Measurements from ENCODE around the gene SPO11. TPM values are rescaled to one million over a fixed set of nuclear protein-coding genes. Genes with fewer than 3 reads are reported as not detected.

Gene SPO11
- total and polyA plus RNA-seq, 2 of the 8 experiments (the other 6 are each of a cell fraction or from before 2014, with no cell fraction given), result not detected

DNA sequence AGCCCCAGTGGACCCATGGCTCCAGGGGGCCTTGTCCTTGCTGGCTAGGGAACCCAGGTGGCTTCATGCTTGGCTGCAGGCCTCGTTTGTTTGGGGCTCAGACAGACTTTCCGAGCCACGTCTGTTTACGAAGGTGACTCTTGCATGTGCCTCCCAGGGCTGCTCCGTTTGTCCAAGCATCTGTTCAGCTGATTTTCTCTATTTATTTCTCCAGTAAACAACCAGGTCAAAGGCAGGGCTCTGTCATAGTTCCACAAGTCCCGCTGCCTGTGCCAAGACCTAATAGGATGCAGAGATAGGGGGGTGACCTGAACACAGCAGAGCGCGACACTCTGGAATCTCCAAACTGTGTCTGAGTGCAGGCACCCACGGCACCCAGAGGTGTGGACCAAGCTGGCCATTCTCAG, 12.8 kb upstream of the SPO11 start:
- Histone ChIP-seq H2BK15ac (ENCODE audit: low read length) (no peak overlapping the region), H3K79me1 (ENCODE audit: low read depth, low read length) (no peaks in the 10 kb centered on the region), H4K5ac (ENCODE audit: insufficient read length, low read depth, low read length) (no peak overlapping the region), H2BK5ac (ENCODE audit: low read depth, low read length) (no peak overlapping the region), H3K4me3 (ENCODE audit: extremely low read depth in 1 of 4, insufficient read depth in 2 of 4, low read depth in 3 of 4, low read length in 4 of 4) (no peak overlapping the region), H4K91ac (replicated peaks; ENCODE audit: insufficient read length, low read length) (no peak overlapping the region), H3K4me2 (ENCODE audit: insufficient read depth in 1 of 2, low read depth in 2 of 2, low read length in 2 of 2) (no peak overlapping the region), H3K4ac (replicated peaks; ENCODE audit: insufficient read length, low read depth, low read length) (no peak overlapping the region), H3K36me3 (ENCODE audit: control insufficient read depth in 2 of 4, insufficient read depth in 4 of 4, low read length in 3 of 4) (no peaks in the 10 kb centered on the region), H3K23ac (ENCODE audit: insufficient read length) (no peak overlapping the region), H3K4me1 (replicated peaks in 1 of 4; ENCODE audit: control insufficient read depth in 3 of 4, insufficient read depth in 4 of 4, low read length in 3 of 4) (no peaks in the 10 kb centered on the region), H2AK5ac (ENCODE audit: low read depth, low read length) (no peak overlapping the region), H4K20me1 (replicated peaks in 1 of 2; ENCODE audit: control insufficient read depth in 1 of 2, insufficient read depth in 2 of 2, low read length in 2 of 2) (no peaks in the 10 kb centered on the region), H3K23me2 (ENCODE audit: low read depth, low read length) (no peaks in the 10 kb centered on the region), H2BK120ac (replicated peaks; ENCODE audit: low read depth, low read length) (no peak overlapping the region), H3K18ac (ENCODE audit: extremely low read depth, low read length) (no peak overlapping the region), H4K8ac (ENCODE audit: extremely low read depth, insufficient read depth, low read length) (no peak overlapping the region), H2BK20ac (ENCODE audit: low read length) (no peak overlapping the region), H3K79me2 (ENCODE audit: control insufficient read depth in 1 of 2, insufficient read depth in 2 of 2, low read length in 2 of 2) (no peaks in the 10 kb centered on the region), H3K56ac (replicated peaks; ENCODE audit: insufficient read length, low read depth, low read length) (no peak overlapping the region), H3K27ac (ENCODE audit: low read depth, low read length) (no peak overlapping the region), H2AFZ (ENCODE audit: low read length) (no peak overlapping the region), H3K9me3 (ENCODE audit: insufficient read depth in 2 of 2, low read depth in 1 of 2, low read length in 1 of 2) (no peaks in the 10 kb centered on the region), H3K14ac (ENCODE audit: insufficient read length) (no peak overlapping the region), H3K9ac (replicated peaks in 1 of 4; ENCODE audit: extremely low read depth in 1 of 4, low read depth in 3 of 4, low read length in 3 of 4) (no peak overlapping the region), H2BK12ac (ENCODE audit: low read depth, low read length) (no peak overlapping the region), H3K27me3 (replicated peaks in 1 of 4; ENCODE audit: control insufficient read depth in 3 of 4, extremely low read depth in 1 of 4, insufficient read depth in 3 of 4, low read length in 3 of 4) (peaks cover 0 to 2% (median 0%) of the 10 kb centered on the region in 4 experiments; a peak in 2 of 7 replicates)
- TF ChIP-seq CHD2 (IDR thresholded peaks at IDR 0.05; ENCODE audit: low read length), result no peak
- no peak for TF ChIP-seq TEAD4 (IDR thresholded peaks at IDR 0.05; ENCODE audit: low read depth, low read length)
- TF ChIP-seq POLR2AphosphoS5 (IDR thresholded peaks at IDR 0.05; ENCODE audit: low read depth, low read length), result no peak
- TF ChIP-seq SRF (IDR thresholded peaks at IDR 0.05; ENCODE audit: low read depth, low read length), result no peak
- TF ChIP-seq TCF12 (IDR thresholded peaks at IDR 0.05; ENCODE audit: low read depth, low read length), result no peak
- TF ChIP-seq TAF1 (IDR thresholded peaks at IDR 0.05; ENCODE audit: low read depth, low read length), result no peak
- no peak for TF ChIP-seq ATF3 (IDR thresholded peaks at IDR 0.05; ENCODE audit: insufficient read depth, low read depth, low read length)
- DNase-seq (ENCODE audit: low read depth in 1 of 2, low spot score in 2 of 2) (no peak), FAIRE-seq (no peak)
- WGBS, 2 experiments (ENCODE audit: extremely low coverage in 1 of 2, insufficient coverage in 1 of 2, insufficient read length in 1 of 2, insufficient replicate concordance in 2 of 2, low coverage in 1 of 2, low lambda C conversion rate in 2 of 2, missing lambda C conversion rate in 1 of 2), result 95% methylated on average over 9 of the region's 9 CpGs; no CpG with 5 or more reads in 1 of the 2 experiments
- ChIA-PET CTCF (ENCODE audit: partially characterized antibody) (interaction anchor here (1.2 to 1.3 kb wide), 2 partner anchors 9 to 95 kb away, joined by 3 to 5 read pairs; no protein-coding TSS in a partner anchor), POLR2A (ENCODE audit: partially characterized antibody) (no interaction called here)

All from H1 (cell line).